ENCODE data around the gene CTNNBL1. TPM values are rescaled to one million over a fixed set of nuclear protein-coding genes. Genes with fewer than 3 reads are reported as not detected.

Gene CTNNBL1
- total RNA-seq, 1 donor from 2014 or later: 30.0 TPM

GRCh38 chr20:37886851-37887297 lies 193.0 kb downstream of the CTNNBL1 start:
- DNase-seq (ENCODE audit: low read depth) (no peak), FAIRE-seq (no peak)
- Histone ChIP-seq H3K27me3 (ENCODE audit: control insufficient read depth, insufficient read depth, low read length) (no peaks in the 10 kb centered on the region), H3K4me3 (ENCODE audit: low read depth, low read length) (no peak overlapping the region), H3K36me3 (ENCODE audit: control insufficient read depth, insufficient read depth, low read length) (no peaks in the 10 kb centered on the region)
- TF ChIP-seq CTCF (IDR thresholded peaks at IDR 0.05; ENCODE audit: insufficient read depth, low read length, severe bottlenecking): no peak

GRCh38 chr20:37888641-37889040 lies 194.8 kb downstream of the CTNNBL1 start:
- no peak for FAIRE-seq
- no peak for TF ChIP-seq CTCF (IDR thresholded peaks at IDR 0.05; ENCODE audit: insufficient read depth, low read length, severe bottlenecking)
- Histone ChIP-seq H3K36me3 (ENCODE audit: control insufficient read depth, insufficient read depth, low read length) (no peaks in the 10 kb centered on the region), H3K27me3 (ENCODE audit: control insufficient read depth, insufficient read depth, low read length) (no peaks in the 10 kb centered on the region), H3K4me3 (ENCODE audit: low read depth, low read length) (no peak overlapping the region)
- no peak for DNase-seq (ENCODE audit: low read depth)

GRCh38 chr20:37890108-37890507 lies 196.3 kb downstream of the CTNNBL1 start:
- Histone ChIP-seq H3K27me3 (ENCODE audit: control insufficient read depth, insufficient read depth, low read length) (no peaks in the 10 kb centered on the region), H3K36me3 (ENCODE audit: control insufficient read depth, insufficient read depth, low read length) (no peaks in the 10 kb centered on the region), H3K4me3 (ENCODE audit: low read depth, low read length) (no peak overlapping the region)
- no peak for TF ChIP-seq CTCF (IDR thresholded peaks at IDR 0.05; ENCODE audit: insufficient read depth, low read length, severe bottlenecking)
- FAIRE-seq (no peak), DNase-seq (ENCODE audit: low read depth) (no peak)

DNA sequence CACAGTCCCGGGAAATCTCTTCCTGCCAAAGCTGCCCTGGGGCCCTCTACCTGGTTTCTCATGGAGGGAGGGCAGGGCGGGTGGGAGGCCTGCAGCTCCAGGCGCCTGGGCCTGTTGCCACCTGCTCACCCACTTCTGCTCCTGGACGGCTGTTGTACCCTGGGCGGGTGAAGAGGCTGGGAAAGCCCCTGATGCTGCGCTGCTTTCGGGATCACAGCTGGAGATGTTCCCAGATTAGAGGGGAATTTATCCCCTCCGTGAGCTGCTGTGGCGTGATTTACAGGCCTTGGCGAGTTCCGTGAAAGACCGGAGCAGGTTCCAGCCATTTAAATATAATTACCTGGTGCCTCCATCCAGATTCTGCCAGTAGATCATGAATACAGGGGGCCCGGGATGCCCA lies 196.8 kb downstream of the CTNNBL1 start:
- TF ChIP-seq CTCF (IDR thresholded peaks at IDR 0.05; ENCODE audit: insufficient read depth, low read length, severe bottlenecking): no peak
- no peak for FAIRE-seq
- H3K4me3 ChIP-seq (ENCODE audit: low read depth, low read length): no peak overlapping the region
- H3K36me3 ChIP-seq (ENCODE audit: control insufficient read depth, insufficient read depth, low read length): no peaks in the 10 kb centered on the region
- peak; percentile 37 for DNase-seq (ENCODE audit: low read depth)
- no peaks in the 10 kb centered on the region for H3K27me3 ChIP-seq (ENCODE audit: control insufficient read depth, insufficient read depth, low read length)

- DNase-seq (ENCODE audit: low read depth) (no peak), FAIRE-seq (no peak)
- no peak overlapping the region for H3K4me3 ChIP-seq (ENCODE audit: low read depth, low read length)
- no peaks in the 10 kb centered on the region for H3K36me3 ChIP-seq (ENCODE audit: control insufficient read depth, insufficient read depth, low read length)
- no peaks in the 10 kb centered on the region for H3K27me3 ChIP-seq (ENCODE audit: control insufficient read depth, insufficient read depth, low read length)
- no peak for TF ChIP-seq CTCF (IDR thresholded peaks at IDR 0.05; ENCODE audit: insufficient read depth, low read length, severe bottlenecking)
These were observed 198.2 kb downstream of the CTNNBL1 start for GRCh38 chr20:37892001-37892400.

DNA sequence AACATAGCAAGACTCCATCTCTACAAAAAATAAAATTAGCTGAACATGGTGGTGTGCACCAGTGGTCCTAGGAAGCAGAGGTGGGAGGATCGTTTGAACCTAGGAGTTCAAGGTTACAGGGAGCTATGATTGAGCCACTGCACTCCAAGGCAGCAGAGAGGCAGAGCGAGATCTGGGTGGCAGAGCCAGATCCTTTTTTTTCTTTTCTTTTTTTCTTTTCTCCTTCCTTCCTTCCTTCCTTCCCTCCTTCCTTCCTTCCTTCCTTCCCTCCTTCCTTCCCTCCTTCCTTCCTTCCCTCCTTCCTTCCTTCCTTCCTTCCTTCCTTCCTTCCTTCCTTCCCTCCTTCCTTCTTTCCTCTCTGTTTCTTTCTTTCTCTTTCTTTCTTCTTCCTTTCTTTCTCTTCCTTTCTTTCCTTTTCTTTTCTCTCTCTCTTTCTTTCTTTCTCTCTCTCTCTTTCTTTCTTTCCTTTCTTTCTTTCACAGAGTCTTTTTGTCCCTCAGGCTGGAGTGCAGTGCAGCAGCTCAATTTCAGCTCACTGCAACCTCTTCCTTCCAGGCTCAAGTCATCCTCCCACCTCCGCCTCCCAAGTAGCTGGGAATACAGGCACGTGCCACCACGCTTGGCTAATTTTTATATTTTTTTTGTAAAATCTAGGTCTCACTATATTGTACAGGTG lies 199.9 kb downstream of the CTNNBL1 start:
- TF ChIP-seq CTCF (IDR thresholded peaks at IDR 0.05; ENCODE audit: insufficient read depth, low read length, severe bottlenecking): no peak
- H3K27me3 ChIP-seq (ENCODE audit: control insufficient read depth, insufficient read depth, low read length): no peaks in the 10 kb centered on the region
- no peak for DNase-seq (ENCODE audit: low read depth)
- FAIRE-seq: no peak
- H3K4me3 ChIP-seq (ENCODE audit: low read depth, low read length): no peak overlapping the region
- H3K36me3 ChIP-seq (ENCODE audit: control insufficient read depth, insufficient read depth, low read length): no peaks in the 10 kb centered on the region

Data from bronchial epithelial cell (primary cell).